ENCODE results near the gene BTC. TPM values are rescaled to one million over a fixed set of nuclear protein-coding genes. Genes with fewer than 3 reads are reported as not detected.

Gene BTC
- total and polyA plus RNA-seq, 9 of the 15 experiments (the other 6 are each of a cell fraction or from before 2014, with no cell fraction given): not detected

- no peak overlapping the region for H3K4me2 ChIP-seq (ENCODE audit: insufficient read depth, low read length)
- no peaks in the 10 kb centered on the region for H4K20me1 ChIP-seq (replicated peaks; ENCODE audit: control insufficient read depth, insufficient read depth, low read length)
- H3K27me3 ChIP-seq (ENCODE audit: control insufficient read depth in 2 of 2, insufficient read depth in 2 of 2, low read length in 2 of 2): no peaks in the 10 kb centered on the region
- H3K79me2 ChIP-seq (ENCODE audit: control insufficient read depth, insufficient read depth, low read length): no peaks in the 10 kb centered on the region
- ATAC-seq: no peak
- no peak for FAIRE-seq
- H3K4me1 ChIP-seq (replicated peaks in 1 of 2; ENCODE audit: control insufficient read depth in 2 of 2, insufficient read depth in 2 of 2, low read length in 2 of 2): no peaks in the 10 kb centered on the region
- CTCF ChIA-PET (ENCODE audit: low intra/inter-chr PET ratio): no interaction called here
- in situ Hi-C loops (cut with MboI) (no loop called here), intact Hi-C loops (cut with micrococcal nuclease) (no loop called here)
- H3K9me1 ChIP-seq (ENCODE audit: control insufficient read depth, insufficient read depth, low read length): no peaks in the 10 kb centered on the region
- H3K9me3 ChIP-seq (replicated peaks; ENCODE audit: control insufficient read depth, insufficient read depth, low read depth, low read length): no peaks in the 10 kb centered on the region
- H3K9ac ChIP-seq (ENCODE audit: insufficient read depth in 1 of 2, low read depth in 2 of 2, low read length in 2 of 2): no peak overlapping the region
- POLR2A ChIA-PET: no interaction called here
- WGBS (ENCODE audit: insufficient coverage, low coverage, missing lambda C conversion rate): 0% methylated on average over 7 of the region's 7 CpGs
- H2AFZ ChIP-seq (ENCODE audit: low read depth, low read length): no peak overlapping the region
- no peaks in the 10 kb centered on the region for H3K36me3 ChIP-seq (ENCODE audit: control insufficient read depth, insufficient read depth, low read length)
- no peak overlapping the region for H3K27ac ChIP-seq (ENCODE audit: extremely low read depth, low read depth, low read length)
- BruUV-seq (replicated peaks): no TSS peak
- TF ChIP-seq RFX1 (IDR thresholded peaks at IDR 0.05) (peak; percentile 6; the same call in 1 of the 2 replicates), SMARCB1 (IDR thresholded peaks at IDR 0.05; ENCODE audit: insufficient read length, low read depth) (no peak)
- H3K4me3 ChIP-seq: no peak overlapping the region
- no peak for DNase-seq (ENCODE audit: extremely low read depth in 1 of 4, low spot score in 3 of 4)
These were observed 46.7 kb upstream of the BTC start for GRCh38 chr4:74840936-74841509.

GRCh38 chr4:74838746-74839370, 44.5 kb upstream of the BTC start:
- POLR2A ChIA-PET: interaction anchor here (0.6 kb wide), 1 partner anchor 84 kb away, joined by 5 read pairs; no protein-coding TSS in a partner anchor
- Histone ChIP-seq H3K36me3 (ENCODE audit: control insufficient read depth, insufficient read depth, low read length) (no peaks in the 10 kb centered on the region), H2AFZ (ENCODE audit: low read depth, low read length) (no peak overlapping the region), H3K27ac (ENCODE audit: extremely low read depth, low read depth, low read length) (no peak overlapping the region), H3K9me1 (ENCODE audit: control insufficient read depth, insufficient read depth, low read length) (no peaks in the 10 kb centered on the region), H3K9me3 (replicated peaks; ENCODE audit: control insufficient read depth, insufficient read depth, low read depth, low read length) (no peaks in the 10 kb centered on the region), H3K4me2 (ENCODE audit: insufficient read depth, low read length) (no peak overlapping the region), H4K20me1 (replicated peaks; ENCODE audit: control insufficient read depth, insufficient read depth, low read length) (no peaks in the 10 kb centered on the region), H3K4me3 (no peak overlapping the region), H3K27me3 (ENCODE audit: control insufficient read depth in 2 of 2, insufficient read depth in 2 of 2, low read length in 2 of 2) (no peaks in the 10 kb centered on the region; a peak in 1 of 5 replicates), H3K4me1 (replicated peaks in 1 of 2; ENCODE audit: control insufficient read depth in 2 of 2, insufficient read depth in 2 of 2, low read length in 2 of 2) (no peaks in the 10 kb centered on the region), H3K79me2 (ENCODE audit: control insufficient read depth, insufficient read depth, low read length) (no peaks in the 10 kb centered on the region), H3K9ac (ENCODE audit: insufficient read depth in 1 of 2, low read depth in 2 of 2, low read length in 2 of 2) (no peak overlapping the region)
- DNase-seq (ENCODE audit: extremely low read depth in 1 of 4, low spot score in 3 of 4) (no peak), ATAC-seq (no peak), FAIRE-seq (no peak)
- 0% methylated on average over 4 of the region's 4 CpGs for WGBS (ENCODE audit: insufficient coverage, low coverage, missing lambda C conversion rate)
- in situ Hi-C loops (cut with MboI) (no loop called here), intact Hi-C loops (cut with micrococcal nuclease) (no loop called here)
- BruUV-seq (replicated peaks): no TSS peak
- CTCF ChIA-PET (ENCODE audit: low intra/inter-chr PET ratio): no interaction called here
- TF ChIP-seq MTF1 (CRISPR knock-in tag; IDR thresholded peaks at IDR 0.05; ENCODE audit: borderline replicate concordance) (no peak), YBX1 (IDR thresholded peaks at IDR 0.05) (no peak), C11orf30 (IDR thresholded peaks at IDR 0.05; ENCODE audit: low read depth) (no peak), ZNF263 (CRISPR knock-in tag; IDR thresholded peaks at IDR 0.05; ENCODE audit: borderline replicate concordance) (no peak), HOMEZ (CRISPR knock-in tag; IDR thresholded peaks at IDR 0.05) (no peak), THAP7 (CRISPR knock-in tag; IDR thresholded peaks at IDR 0.05) (no peak), NR1H2 (CRISPR knock-in tag; IDR thresholded peaks at IDR 0.05) (no peak), ADNP (tag; IDR thresholded peaks at IDR 0.05) (no peak), ZNF3 (CRISPR knock-in tag; IDR thresholded peaks at IDR 0.05) (no peak), ZC3H11A (IDR thresholded peaks at IDR 0.05; ENCODE audit: low read depth, low read length) (no peak), ZNF354B (CRISPR knock-in tag; IDR thresholded peaks at IDR 0.05) (no peak), BDP1 (IDR thresholded peaks at IDR 0.05; ENCODE audit: insufficient read depth, insufficient read length) (no peak), SRSF3 (IDR thresholded peaks at IDR 0.05; ENCODE audit: insufficient read depth, low read length) (no peak), ZBTB17 (CRISPR knock-in tag; IDR thresholded peaks at IDR 0.05) (no peak)
